GM12878 (cell line): Measurements from ENCODE around the gene ASCC1. TPM values are rescaled to one million over a fixed set of nuclear protein-coding genes. Genes with fewer than 3 reads are reported as not detected.

Experiments
- ATAC-seq: fragments of 200-7000 bp; cut with Tn5 transposase; 3 replicates; pipeline ENCODE4 v1.9.1; 2020; ENCODE audit warnings: mild to moderate bottlenecking, moderate library complexity
- BruUV-seq: library from RNA; stranded (reverse); fragments of 400-500 nt; replicated peaks from 2 replicates; lab custom pipeline; 2021; lab: Mats Ljungman, UMichigan
- CTCF ChIA-PET: fragments of 300-600 bp; sonication (Branson Sonifier 250); formaldehyde crosslinking; extraction: SDS; loops from one replicate; lab custom pipeline; 2021; ENCODE audit warnings: inconsistent platforms; lab: Yijun Ruan, JAX
- POLR2A ChIA-PET: fragments of 350-600 bp; formaldehyde crosslinking; extraction: SDS; loops from one replicate; lab custom pipeline; 2021; ENCODE audit warnings: inconsistent platforms; lab: Charles Lee
- RAD21 ChIA-PET: fragments of 300-600 bp; sonication (Branson Sonifier 250); formaldehyde crosslinking; loops from one replicate; lab custom pipeline; 2023; ENCODE audit warnings: antibody characterized with exemption; ENCODE audit not compliant: unreplicated experiment; lab: Charles Lee
- SMC1A ChIA-PET: fragments of 300-600 bp; sonication (Branson Sonifier 250); formaldehyde crosslinking; loops from one replicate; lab custom pipeline; 2023; ENCODE audit not compliant: unreplicated experiment, uncharacterized antibody; lab: Charles Lee
- DNase-seq: peaks from one replicate; pipeline ENCODE4 v3.0.0-alpha.2; 2011; ENCODE audit warnings: low read depth, low spot score
- FAIRE-seq: peaks from 3 replicates; lab custom pipeline; 2011; peaks lifted over from hg19 to GRCh38; lab: Jason Lieb, UNC
- H2AFZ ChIP-seq: 2 replicates; pipeline ENCODE4 v1.6.0; 2011; ENCODE audit warnings: low read depth, low read length, control low read depth; ENCODE audit not compliant: control insufficient read depth
- H3K27ac ChIP-seq: 2 replicates; pipeline ENCODE4 v1.5.1; 2011; ENCODE audit warnings: control low read depth; ENCODE audit not compliant: control insufficient read depth, insufficient read depth
- H3K27me3 ChIP-seq, 2 experiments: replicated peaks in 1 of 2; 2 replicates each; pipeline versions ENCODE4 v1.6.0 to v1.6.1; 2011; ENCODE audit warnings: low read length in 1 of 2; ENCODE audit not compliant: control insufficient read depth in 2 of 2, insufficient read depth in 2 of 2
- H3K36me3 ChIP-seq, 2 experiments: 2 replicates each; pipeline ENCODE4 v1.5.1; 2011; ENCODE audit warnings: low read length in 1 of 2; ENCODE audit not compliant: control insufficient read depth in 2 of 2, insufficient read depth in 2 of 2
- H3K4me1 ChIP-seq: 2 replicates; pipeline ENCODE4 v1.6.1; 2011; ENCODE audit warnings: mild to moderate bottlenecking, low read length, moderate library complexity, mixed read lengths; ENCODE audit not compliant: control insufficient read depth, insufficient read depth
- H3K4me2 ChIP-seq: 2 replicates; pipeline ENCODE4 v1.6.0; 2011; ENCODE audit warnings: control low read depth; ENCODE audit not compliant: control insufficient read depth, insufficient read depth
- H3K4me3 ChIP-seq: fragments of 200-600 bp; sonication (generic); 2 replicates; pipeline ENCODE4 v1.5.1; 2016
- H3K79me2 ChIP-seq: 2 replicates; pipeline ENCODE4 v1.6.0; 2011; ENCODE audit warnings: low read length; ENCODE audit not compliant: control insufficient read depth, insufficient read depth
- H3K9ac ChIP-seq: 2 replicates; pipeline ENCODE4 v1.8.0; 2011; ENCODE audit warnings: low read length, control low read depth, mixed read lengths; ENCODE audit not compliant: control insufficient read depth, insufficient read depth
- H3K9me3 ChIP-seq: replicated peaks from 3 replicates; pipeline ENCODE4 v1.5.1; 2011; ENCODE audit warnings: mild to moderate bottlenecking, low read length; ENCODE audit not compliant: control insufficient read depth, insufficient read depth
- H4K20me1 ChIP-seq: 2 replicates; pipeline ENCODE4 v1.6.0; 2011; ENCODE audit not compliant: control insufficient read depth, insufficient read depth
- JUND ChIP-seq: IDR thresholded peaks from 2 replicates; pipeline ENCODE4 v1.6.1; 2012; ENCODE audit warnings: low read depth, mild to moderate bottlenecking, low read length, improper control_type of control experiment, moderate library complexity
- WGBS: methylation state at CpG from one replicate; pipeline ENCODE4 v1.1.6; 2016; ENCODE audit warnings: low lambda C conversion rate; ENCODE audit not compliant: insufficient replicate concordance, insufficient coverage; ENCODE audit errors: missing lambda C conversion rate; 5-methylcytosine and 5-hydroxymethylcytosine counted together
- in situ Hi-C: fragments of 300-500 bp; cut with MboI; formaldehyde crosslinking; loops from 9 replicates; pipeline ENCODE4 v1.14.3; 2018; ENCODE audit warnings: mixed read lengths
- intact Hi-C: fragments of 100-400 bp; cut with micrococcal nuclease; formaldehyde crosslinking; loops from one replicate; pipeline ENCODE4 v1.14.2; 2022; ENCODE audit not compliant: unreplicated experiment
- polyA plus RNA-seq, 11 experiments: library from polyadenylated mRNA; depleted of rRNA in 4 of 11; unstranded in 6 of 11; stranded (reverse) in 5 of 11; fragments of >200 nt; fragmentation: Nextera tagmentation in 4 of 11; fragmentation: Illumina TruSeq in 1 of 11; extraction: Ambion mirVana in 4 of 11; extraction: Trizol in 1 of 11; gene quantifications; 1 replicate in 1 of 11; 2 replicates in 10 of 11; pipeline versions ENCODE4 v1.2.1 to v1.2.3, GENCODE V29; 2011 to 2016; ENCODE audit warnings: inconsistent platforms in 2 of 11, missing spikeins in 2 of 11, low read depth in 1 of 11
- total RNA-seq, 4 experiments: library from RNA; depleted of rRNA in 3 of 4; stranded (reverse); fragments of >200 nt in 3 of 4; fragmentation: Illumina TruSeq in 1 of 4; extraction: Trizol in 1 of 4; gene quantifications; 2 replicates each; pipeline versions ENCODE4 v1.2.1 to v1.2.3, GENCODE V29; 2013 to 2021
- TF ChIP-seq, protein P1 (sequence below): fragments of 450-650 bp; formaldehyde crosslinking; IDR thresholded peaks from 2 replicates; pipeline ENCODE4 v1.5.0; 2022; ENCODE audit warnings: mild to moderate bottlenecking, missing genetic modification characterization

The ASCC1 gene
- total and polyA plus RNA-seq, 10 of the 15 experiments (the other 5 are each of a cell fraction or from before 2014, with no cell fraction given), result 23.3 to 80.6 (median 42.8) TPM

DNA sequence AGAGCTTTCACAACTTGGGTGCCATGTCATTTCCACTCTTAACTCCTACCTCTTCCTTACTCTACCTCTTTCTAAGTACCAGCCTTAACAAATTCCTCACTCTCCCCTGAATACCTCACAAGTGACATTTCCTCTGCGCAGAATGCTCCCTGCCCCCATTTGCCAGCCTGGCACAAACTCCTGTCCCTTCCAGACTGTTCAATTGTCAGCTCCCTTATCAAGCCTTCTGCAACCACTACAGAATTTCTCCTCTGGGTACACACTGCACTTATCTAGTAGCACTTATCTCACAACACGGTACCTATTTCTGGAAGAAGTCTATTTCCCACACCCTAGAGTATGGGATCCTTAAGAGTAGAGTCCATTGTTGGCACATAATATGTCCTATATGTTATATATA lies 39.4 kb downstream of the ASCC1 start:
- Histone ChIP-seq H2AFZ (no peak overlapping the region), H3K9ac (no peak overlapping the region), H3K27me3 (no peaks in the 10 kb centered on the region), H4K20me1 (no peaks in the 10 kb centered on the region), H3K4me3 (no peak overlapping the region), H3K36me3 (peaks cover 2 to 15% of the 10 kb centered on the region in 2 experiments; a peak in 3 of 4 replicates), H3K4me2 (no peak overlapping the region), H3K4me1 (peaks cover 35% of the 10 kb centered on the region), H3K79me2 (no peaks in the 10 kb centered on the region), H3K27ac (no peak overlapping the region), H3K9me3 (no peaks in the 10 kb centered on the region)
- ChIA-PET POLR2A (interaction anchor here (0.9 kb wide), 1 partner anchor 127 kb away, joined by 3 read pairs; no protein-coding TSS in a partner anchor), SMC1A (interaction anchor here (0.8 kb wide), 1 partner anchor 10 kb away, joined by 4 read pairs; no protein-coding TSS in a partner anchor), RAD21 (no interaction called here), CTCF (interaction anchor here (1.1 to 2.3 kb wide), 3 partner anchors 9 to 163 kb away, joined by 3 to 9 read pairs (median 4); no protein-coding TSS in a partner anchor)
- intact Hi-C loops, result no loop called here
- no TSS peak for BruUV-seq
- ATAC-seq, result no peak
- in situ Hi-C loops, result no loop called here
- TF ChIP-seq JUND, result no peak
- TF ChIP-seq, protein P1, sequence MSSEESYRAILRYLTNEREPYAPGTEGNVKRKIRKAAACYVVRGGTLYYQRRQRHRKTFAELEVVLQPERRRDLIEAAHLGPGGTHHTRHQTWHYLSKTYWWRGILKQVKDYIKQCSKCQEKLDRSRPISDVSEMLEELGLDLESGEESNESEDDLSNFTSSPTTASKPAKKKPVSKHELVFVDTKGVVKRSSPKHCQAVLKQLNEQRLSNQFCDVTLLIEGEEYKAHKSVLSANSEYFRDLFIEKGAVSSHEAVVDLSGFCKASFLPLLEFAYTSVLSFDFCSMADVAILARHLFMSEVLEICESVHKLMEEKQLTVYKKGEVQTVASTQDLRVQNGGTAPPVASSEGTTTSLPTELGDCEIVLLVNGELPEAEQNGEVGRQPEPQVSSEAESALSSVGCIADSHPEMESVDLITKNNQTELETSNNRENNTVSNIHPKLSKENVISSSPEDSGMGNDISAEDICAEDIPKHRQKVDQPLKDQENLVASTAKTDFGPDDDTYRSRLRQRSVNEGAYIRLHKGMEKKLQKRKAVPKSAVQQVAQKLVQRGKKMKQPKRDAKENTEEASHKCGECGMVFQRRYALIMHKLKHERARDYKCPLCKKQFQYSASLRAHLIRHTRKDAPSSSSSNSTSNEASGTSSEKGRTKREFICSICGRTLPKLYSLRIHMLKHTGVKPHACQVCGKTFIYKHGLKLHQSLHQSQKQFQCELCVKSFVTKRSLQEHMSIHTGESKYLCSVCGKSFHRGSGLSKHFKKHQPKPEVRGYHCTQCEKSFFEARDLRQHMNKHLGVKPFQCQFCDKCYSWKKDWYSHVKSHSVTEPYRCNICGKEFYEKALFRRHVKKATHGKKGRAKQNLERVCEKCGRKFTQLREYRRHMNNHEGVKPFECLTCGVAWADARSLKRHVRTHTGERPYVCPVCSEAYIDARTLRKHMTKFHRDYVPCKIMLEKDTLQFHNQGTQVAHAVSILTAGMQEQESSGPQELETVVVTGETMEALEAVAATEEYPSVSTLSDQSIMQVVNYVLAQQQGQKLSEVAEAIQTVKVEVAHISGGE (CRISPR knock-in tag), result no peak
- WGBS, result 100% methylated on average over 2 of the region's 2 CpGs
- no peak for DNase-seq
- FAIRE-seq, result no peak
